ENCODE data around the gene TACC3.

- no peak for TF ChIP-seq RCOR1 (IDR thresholded peaks at IDR 0.05; ENCODE audit: low read length)
- no peak for TF ChIP-seq CTCF (IDR thresholded peaks at IDR 0.05)
- no peak for TF ChIP-seq MXI1 (IDR thresholded peaks at IDR 0.05; ENCODE audit: low read depth, low read length)
- TF ChIP-seq MAX (IDR thresholded peaks at IDR 0.05; ENCODE audit: low read depth), result no peak
Observed at GRCh38 chr4:1690698-1691097, 30.6 kb upstream of the TACC3 start.

All from SK-N-SH (cell line).